PFSK-1 (cell line): Measurements from ENCODE around the gene NRBF2.

Source experiments
- POLR2AphosphoS5 ChIP-seq: IDR thresholded peaks from 2 replicates; pipeline ENCODE4 v1.6.1; 2012; ENCODE audit warnings: low read depth, mild to moderate bottlenecking, control low read depth, low read length, moderate library complexity
- TAF1 ChIP-seq: IDR thresholded peaks from 2 replicates; pipeline ENCODE4 v1.6.1; 2012; ENCODE audit warnings: low read length, control low read depth, borderline replicate concordance; ENCODE audit not compliant: insufficient read depth

DNA sequence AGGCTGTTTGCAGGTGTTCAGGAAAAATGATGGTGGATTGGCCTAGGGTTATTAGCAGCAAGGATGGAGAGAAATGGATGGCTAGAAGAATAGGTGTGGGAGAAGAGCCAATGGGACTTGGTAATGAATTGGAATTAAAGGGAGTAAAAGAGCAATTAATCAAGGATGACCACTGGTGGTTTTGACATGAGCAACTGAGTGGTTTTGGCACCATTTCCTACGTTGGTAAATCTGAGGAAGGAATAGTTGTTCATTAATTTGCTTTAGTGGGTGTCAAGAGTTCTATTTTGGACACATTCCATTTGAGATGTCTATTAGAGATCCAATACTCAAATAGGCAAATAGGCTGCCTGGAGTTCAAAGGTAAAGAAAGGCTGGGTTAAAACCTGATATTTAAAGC is 38.2 kb upstream of the NRBF2 start:
- TF ChIP-seq POLR2AphosphoS5 (no peak), TAF1 (no peak)
